SK-N-SH (cell line): ENCODE measurements around the gene POU6F1. TPM values are rescaled to one million over a fixed set of nuclear protein-coding genes. Genes with fewer than 3 reads are reported as not detected.
"Not testable (repeated sequence)": the region's sequence is repeated elsewhere in the genome, so short reads cannot be mapped to it uniquely, and the experiment has no call there.

ENCODE experiments used
- CTCF ChIA-PET: fragments of 300-600, 350-600 bp; formaldehyde crosslinking; extraction: SDS; loops from one replicate; lab custom pipeline; 2021; lab: Yijun Ruan, JAX
- POLR2A ChIA-PET: fragments of 350-600 bp; sonication (Branson Sonifier 250); formaldehyde crosslinking; extraction: SDS; loops from one replicate; lab custom pipeline; 2020; ENCODE audit warnings: antibody characterized with exemption, inconsistent platforms; lab: Yijun Ruan, JAX
- DNase-seq: peaks from one replicate; pipeline ENCODE4 v3.0.0; 2012
- H2AFZ ChIP-seq: fragments of 200-600 bp; sonication (generic); 2 replicates; pipeline ENCODE4 v1.8.1; 2016; ENCODE audit warnings: antibody characterized with exemption, mild to moderate bottlenecking, low read depth
- H3F3A ChIP-seq: fragments of 200-600 bp; sonication (generic); replicated peaks from 2 replicates; pipeline ENCODE3; 2016; ENCODE audit warnings: antibody characterized with exemption, mild to moderate bottlenecking; ENCODE audit not compliant: insufficient read depth
- H3K27ac ChIP-seq, 2 experiments: fragments of 200-500 bp in 1 of 2; fragments of 200-600 bp in 1 of 2; sonication (Bioruptor generic) in 1 of 2; sonication (generic), shearing (Covaris generic) in 1 of 2; 2 replicates each; pipeline versions ENCODE4 v1.5.1 to v1.6.1; 2014 to 2016; ENCODE audit warnings: low read depth in 2 of 2, inconsistent platforms in 1 of 2, low read length in 1 of 2, mild to moderate bottlenecking in 1 of 2, mixed read lengths in 1 of 2
- H3K27me3 ChIP-seq: fragments of 200-600 bp; sonication (generic), shearing (Covaris generic); 2 replicates; pipeline ENCODE4 v1.6.1; 2016; ENCODE audit warnings: mixed run types; ENCODE audit not compliant: insufficient read depth
- H3K36me3 ChIP-seq, 2 experiments: fragments of 200-500 bp in 1 of 2; fragments of 200-600 bp in 1 of 2; sonication (Bioruptor generic) in 1 of 2; sonication (generic) in 1 of 2; replicated peaks in 1 of 2; 2 replicates each; pipeline versions ENCODE3 to v1.5.1; 2014 to 2016; ENCODE audit warnings: low read length in 1 of 2, mild to moderate bottlenecking in 1 of 2; ENCODE audit not compliant: insufficient read depth in 2 of 2, control insufficient read depth in 1 of 2
- H3K4me1 ChIP-seq, 2 experiments: fragments of 200-500 bp in 1 of 2; fragments of 200-600 bp in 1 of 2; sonication (Bioruptor generic) in 1 of 2; sonication (generic), shearing (Covaris generic) in 1 of 2; 2 replicates each; pipeline versions ENCODE4 v1.5.1 to v1.6.1; 2014 to 2016; ENCODE audit warnings: low read depth in 1 of 2, low read length in 1 of 2, mixed run types in 1 of 2; ENCODE audit not compliant: insufficient read depth in 2 of 2, control insufficient read depth in 1 of 2
- H3K4me2 ChIP-seq: fragments of 200-600 bp; sonication (generic), shearing (Covaris generic); 2 replicates; pipeline ENCODE4 v1.6.1; 2017; ENCODE audit warnings: mixed run types
- H3K4me3 ChIP-seq, 2 experiments: fragments of 200-500 bp in 1 of 2; fragments of 200-600 bp in 1 of 2; sonication (Bioruptor generic) in 1 of 2; sonication (generic), shearing (Covaris generic) in 1 of 2; 2 replicates each; pipeline versions ENCODE4 v1.5.1 to v1.8.1; 2014 to 2016; ENCODE audit warnings: low read depth in 2 of 2, inconsistent platforms in 1 of 2, low read length in 1 of 2, mild to moderate bottlenecking in 1 of 2, mixed read lengths in 1 of 2, moderate library complexity in 1 of 2
- H3K79me2 ChIP-seq: fragments of 200-600 bp; sonication (generic); 2 replicates; pipeline ENCODE4 v1.8.1; 2017; ENCODE audit warnings: mild to moderate bottlenecking; ENCODE audit not compliant: insufficient read depth
- H3K9ac ChIP-seq: fragments of 200-600 bp; sonication (generic); 2 replicates; pipeline ENCODE4 v1.6.1; 2017; ENCODE audit warnings: mixed run types
- H3K9me2 ChIP-seq: fragments of 200-600 bp; sonication (generic); 2 replicates; pipeline ENCODE4 v1.6.1; 2017; ENCODE audit warnings: mixed run types
- H3K9me3 ChIP-seq: fragments of 200-600 bp; sonication (generic); 2 replicates; pipeline ENCODE4 v1.6.1; 2017; ENCODE audit warnings: mixed run types, mild to moderate bottlenecking, moderate library complexity
- H4K20me1 ChIP-seq: fragments of 200-600 bp; sonication (generic); 2 replicates; pipeline ENCODE4 v1.6.1; 2017; ENCODE audit warnings: mild to moderate bottlenecking, mixed run types; ENCODE audit not compliant: insufficient read depth
- CHD2 ChIP-seq: fragments of 150-350 bp; IDR thresholded peaks from 2 replicates; pipeline ENCODE4 v1.6.1; 2018; ENCODE audit warnings: low read length; ENCODE audit not compliant: partially characterized antibody
- EP300 ChIP-seq, 2 experiments: IDR thresholded peaks; 2 replicates each; pipeline versions ENCODE4 v1.4.0 to v1.6.1; 2012; ENCODE audit warnings: borderline replicate concordance in 1 of 2, low read depth in 1 of 2, low read length in 1 of 2
- FOSL2 ChIP-seq: IDR thresholded peaks from 2 replicates; pipeline ENCODE4 v1.4.0; 2012; ENCODE audit warnings: low read depth, mild to moderate bottlenecking, moderate library complexity, borderline replicate concordance
- FOXJ3 ChIP-seq: sonication (generic); formaldehyde crosslinking; IDR thresholded peaks from 2 replicates; pipeline ENCODE4 v1.5.1; 2020; ENCODE audit warnings: mild to moderate bottlenecking, missing genetic modification reagents
- GABPA ChIP-seq: IDR thresholded peaks from 2 replicates; pipeline ENCODE4 v1.4.0; 2012; ENCODE audit warnings: low read depth, mild to moderate bottlenecking
- GATA2 ChIP-seq: sonication (generic); formaldehyde crosslinking; IDR thresholded peaks from 2 replicates; pipeline ENCODE4 v1.5.0; 2020; ENCODE audit warnings: mild to moderate bottlenecking, missing genetic modification reagents
- JUND ChIP-seq: IDR thresholded peaks from 2 replicates; pipeline ENCODE4 v1.4.0; 2012
- MEF2A ChIP-seq: IDR thresholded peaks from 2 replicates; pipeline ENCODE4 v1.4.0; 2012; ENCODE audit warnings: low read depth, borderline replicate concordance
- MXI1 ChIP-seq: IDR thresholded peaks from 2 replicates; pipeline ENCODE4 v1.6.1; 2012; ENCODE audit warnings: mild to moderate bottlenecking, low read depth, low read length, improper control_type of control experiment
- NFIC ChIP-seq: IDR thresholded peaks from 2 replicates; pipeline ENCODE4 v1.4.0; 2012; ENCODE audit warnings: borderline replicate concordance
- POLR2AphosphoS5 ChIP-seq: IDR thresholded peaks from 2 replicates; pipeline ENCODE4 v1.6.1; 2012; ENCODE audit warnings: low read depth, low read length
- RAD21 ChIP-seq: IDR thresholded peaks from 2 replicates; pipeline ENCODE4 v1.6.1; 2012; ENCODE audit warnings: mild to moderate bottlenecking, low read length
- RFX5 ChIP-seq: IDR thresholded peaks from 2 replicates; pipeline ENCODE4 v1.6.1; 2012; ENCODE audit warnings: mild to moderate bottlenecking, improper control_type of control experiment, low read length
- SMC3 ChIP-seq: IDR thresholded peaks from 2 replicates; pipeline ENCODE4 v1.6.1; 2012; ENCODE audit warnings: low read depth, low read length, improper control_type of control experiment
- TCF12 ChIP-seq: IDR thresholded peaks from 2 replicates; pipeline ENCODE4 v1.4.0; 2012
- TEAD4 ChIP-seq: IDR thresholded peaks from 2 replicates; pipeline ENCODE4 v1.4.0; 2012; ENCODE audit warnings: mild to moderate bottlenecking, borderline replicate concordance; ENCODE audit not compliant: insufficient read depth
- WGBS: methylation state at CpG from one replicate; pipeline ENCODE4 v1.1.6; 2017; ENCODE audit warnings: low lambda C conversion rate; 5-methylcytosine and 5-hydroxymethylcytosine counted together
- polyA plus RNA-seq, 3 experiments: library from polyadenylated mRNA; depleted of rRNA; stranded (reverse); fragments of >200 nt; gene quantifications; 2 replicates each; pipeline ENCODE4 v1.2.3, GENCODE V29; 2012
- TF ChIP-seq, protein P1 (sequence below): fragments of 150-350 bp; IDR thresholded peaks from 2 replicates; pipeline ENCODE4 v1.6.1; 2017; ENCODE audit warnings: antibody characterized with exemption, low read length, low read depth, borderline replicate concordance
- TF ChIP-seq, protein P2 (sequence below): IDR thresholded peaks from 2 replicates; pipeline ENCODE4 v1.4.0; 2012; ENCODE audit warnings: low read depth, borderline replicate concordance
- TF ChIP-seq, protein P3 (sequence below): IDR thresholded peaks from 2 replicates; pipeline ENCODE4 v1.4.0; 2012; ENCODE audit warnings: low read depth

POU6F1 gene
- polyA plus RNA-seq, 1 of the 3 experiments (the other 2 are of a cell fraction), result 1.9 TPM

DNA sequence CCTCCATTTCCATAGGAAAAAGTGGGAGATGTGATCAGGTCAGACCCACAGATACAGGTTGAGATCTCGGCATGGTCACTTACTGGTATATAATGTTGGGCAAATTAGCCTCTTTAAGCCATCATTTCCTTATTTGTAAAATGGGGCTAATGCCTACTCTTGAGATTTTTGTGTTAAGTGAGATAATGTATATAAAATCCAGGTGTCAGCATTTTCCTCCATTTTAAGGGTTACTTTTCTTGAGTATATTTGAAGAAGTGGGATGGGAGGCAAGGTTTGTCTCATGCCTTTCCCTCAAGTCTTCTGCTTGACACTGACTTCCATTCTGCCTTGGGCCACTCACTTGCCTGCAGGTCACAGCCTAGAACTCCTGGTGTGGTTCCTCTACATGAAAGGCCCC, 10.1 kb upstream of the POU6F1 start (continued):
- TF ChIP-seq MEF2A (no peak), CHD2 (no peak), RFX5 (no peak)
- TF ChIP-seq, protein P1, sequence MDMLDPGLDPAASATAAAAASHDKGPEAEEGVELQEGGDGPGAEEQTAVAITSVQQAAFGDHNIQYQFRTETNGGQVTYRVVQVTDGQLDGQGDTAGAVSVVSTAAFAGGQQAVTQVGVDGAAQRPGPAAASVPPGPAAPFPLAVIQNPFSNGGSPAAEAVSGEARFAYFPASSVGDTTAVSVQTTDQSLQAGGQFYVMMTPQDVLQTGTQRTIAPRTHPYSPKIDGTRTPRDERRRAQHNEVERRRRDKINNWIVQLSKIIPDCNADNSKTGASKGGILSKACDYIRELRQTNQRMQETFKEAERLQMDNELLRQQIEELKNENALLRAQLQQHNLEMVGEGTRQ, result no peak

DNA sequence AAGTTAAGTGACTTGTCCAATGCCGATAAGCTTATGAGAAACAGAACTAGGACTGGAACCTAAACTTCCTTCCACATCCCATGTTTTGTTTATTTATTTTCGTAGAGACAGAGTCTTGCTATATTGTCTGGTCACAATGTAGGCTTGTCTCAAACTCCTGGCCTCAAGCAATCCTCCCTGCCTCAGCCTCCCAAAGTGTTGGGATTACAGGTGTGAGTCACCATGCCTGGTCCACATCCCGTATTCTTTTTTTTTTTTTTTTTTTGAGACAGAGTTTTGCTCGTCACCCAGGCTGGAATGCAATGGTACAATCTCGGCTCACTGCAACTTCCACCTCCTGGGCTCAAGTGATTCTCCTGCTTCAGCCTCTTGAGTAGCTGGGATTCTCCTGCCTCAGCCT, 9.2 kb upstream of the POU6F1 start:
- POLR2A ChIA-PET, H4K20me1 ChIP-seq, H3K27me3 ChIP-seq, H3F3A ChIP-seq, H3K36me3 ChIP-seq, H3K79me2 ChIP-seq, H3K4me3 ChIP-seq, H2AFZ ChIP-seq, H3K4me1 ChIP-seq, H3K9ac ChIP-seq, H3K4me2 ChIP-seq, H3K27ac ChIP-seq, DNase-seq, H3K9me2 ChIP-seq, H3K9me3 ChIP-seq: not testable (repeated sequence)
- CTCF ChIA-PET, result interaction anchor here (1.6 kb wide), 1 partner anchor 9 kb away, joined by 8 read pairs; the partner anchor contains the start of gene POU6F1
- WGBS, result 84% methylated on average over 5 of the region's 5 CpGs

DNA sequence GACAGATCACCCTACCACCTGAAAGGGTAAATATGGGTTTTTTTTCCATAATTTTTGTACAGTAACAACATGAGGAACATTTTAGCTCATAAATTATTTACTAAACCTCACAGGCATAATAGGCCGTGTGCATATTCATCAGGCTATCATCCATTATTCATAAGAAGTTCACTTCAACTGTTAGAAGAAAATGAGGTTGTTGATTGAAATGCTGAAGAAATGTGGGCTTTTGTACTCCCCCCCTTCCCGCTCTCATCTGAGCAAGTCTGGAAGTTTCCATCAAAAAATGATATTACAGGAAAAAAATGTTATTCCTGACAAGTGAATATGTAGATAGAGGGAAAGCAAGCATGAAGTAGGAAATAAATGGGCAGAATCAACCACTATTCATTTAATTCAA, 7.9 kb upstream of the POU6F1 start:
- Histone ChIP-seq H3K79me2 (no peaks in the 10 kb centered on the region), H3K4me3 (no peak overlapping the region), H4K20me1 (no peaks in the 10 kb centered on the region), H3K27ac (no peak overlapping the region), H3K36me3 (no peaks in the 10 kb centered on the region), H2AFZ (no peak overlapping the region), H3K9me3 (no peaks in the 10 kb centered on the region), H3K27me3 (no peaks in the 10 kb centered on the region), H3K9me2 (no peaks in the 10 kb centered on the region), H3F3A (no peaks in the 10 kb centered on the region), H3K4me2 (no peak overlapping the region), H3K4me1 (no peaks in the 10 kb centered on the region), H3K9ac (no peak overlapping the region)
- DNase-seq, result no peak
- no peak for TF ChIP-seq EP300 (IDR thresholded peaks at IDR 0.05; ENCODE audit: borderline replicate concordance in 1 of 2, low read depth in 1 of 2, low read length in 1 of 2)
- no peak for TF ChIP-seq RAD21
- TF ChIP-seq TEAD4, result no peak
- TF ChIP-seq FOSL2, result no peak
- no peak for TF ChIP-seq POLR2AphosphoS5
- ChIA-PET POLR2A (no interaction called here), CTCF (interaction anchor here (1.0 kb wide), 1 partner anchor 161 kb away, joined by 3 read pairs; no protein-coding TSS in a partner anchor)
- WGBS, result 87% methylated on average over 2 of the region's 2 CpGs

DNA sequence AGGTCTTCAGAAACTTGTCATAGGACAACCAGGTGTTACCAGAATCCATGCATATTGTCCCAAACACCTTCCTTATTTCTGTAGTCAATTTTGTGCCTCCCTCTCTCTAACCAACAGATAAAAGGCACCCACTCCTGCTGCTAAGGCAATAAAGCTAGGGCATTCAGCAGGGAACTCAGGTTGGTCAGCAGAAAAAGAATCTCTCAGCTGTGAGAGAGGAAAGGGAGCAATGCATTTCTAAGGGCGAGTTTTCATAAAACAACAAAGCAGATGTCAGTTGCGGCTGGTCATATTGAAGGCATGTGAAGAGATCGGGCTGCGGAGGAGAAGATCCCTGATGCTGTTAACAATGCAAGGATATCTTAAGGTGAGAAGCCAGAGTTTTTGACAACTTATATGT, 7.4 kb upstream of the POU6F1 start:
- Histone ChIP-seq H4K20me1 (no peaks in the 10 kb centered on the region), H3K4me2 (no peak overlapping the region), H3K36me3 (no peaks in the 10 kb centered on the region), H3K9me3 (no peaks in the 10 kb centered on the region), H3K9ac (no peak overlapping the region), H3K4me1 (no peaks in the 10 kb centered on the region), H3K4me3 (no peak overlapping the region), H2AFZ (no peak overlapping the region), H3K79me2 (no peaks in the 10 kb centered on the region), H3K27me3 (no peaks in the 10 kb centered on the region), H3K9me2 (no peaks in the 10 kb centered on the region), H3F3A (peaks cover under 1% of the 10 kb centered on the region), H3K27ac (no peak overlapping the region)
- WGBS, result 85% methylated on average over 4 of the region's 4 CpGs
- ChIA-PET POLR2A (no interaction called here), CTCF (interaction anchor here (1.0 to 1.1 kb wide), 2 partner anchors 28 to 162 kb away, joined by 3 read pairs; no protein-coding TSS in a partner anchor)
- DNase-seq, result no peak
- TF ChIP-seq MXI1 (no peak), JUND (no peak), MEF2A (no peak), GABPA (no peak), FOXJ3 (CRISPR knock-in tag) (no peak), TEAD4 (no peak), NFIC (no peak), TCF12 (no peak), GATA2 (CRISPR knock-in tag) (no peak), SMC3 (no peak)
- TF ChIP-seq, protein P2, sequence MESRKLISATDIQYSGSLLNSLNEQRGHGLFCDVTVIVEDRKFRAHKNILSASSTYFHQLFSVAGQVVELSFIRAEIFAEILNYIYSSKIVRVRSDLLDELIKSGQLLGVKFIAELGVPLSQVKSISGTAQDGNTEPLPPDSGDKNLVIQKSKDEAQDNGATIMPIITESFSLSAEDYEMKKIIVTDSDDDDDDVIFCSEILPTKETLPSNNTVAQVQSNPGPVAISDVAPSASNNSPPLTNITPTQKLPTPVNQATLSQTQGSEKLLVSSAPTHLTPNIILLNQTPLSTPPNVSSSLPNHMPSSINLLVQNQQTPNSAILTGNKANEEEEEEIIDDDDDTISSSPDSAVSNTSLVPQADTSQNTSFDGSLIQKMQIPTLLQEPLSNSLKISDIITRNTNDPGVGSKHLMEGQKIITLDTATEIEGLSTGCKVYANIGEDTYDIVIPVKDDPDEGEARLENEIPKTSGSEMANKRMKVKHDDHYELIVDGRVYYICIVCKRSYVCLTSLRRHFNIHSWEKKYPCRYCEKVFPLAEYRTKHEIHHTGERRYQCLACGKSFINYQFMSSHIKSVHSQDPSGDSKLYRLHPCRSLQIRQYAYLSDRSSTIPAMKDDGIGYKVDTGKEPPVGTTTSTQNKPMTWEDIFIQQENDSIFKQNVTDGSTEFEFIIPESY, result no peak
- TF ChIP-seq, protein P3, sequence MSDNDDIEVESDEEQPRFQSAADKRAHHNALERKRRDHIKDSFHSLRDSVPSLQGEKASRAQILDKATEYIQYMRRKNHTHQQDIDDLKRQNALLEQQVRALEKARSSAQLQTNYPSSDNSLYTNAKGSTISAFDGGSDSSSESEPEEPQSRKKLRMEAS, result no peak
